IPS DF 4.7 (cell line): ENCODE data around the gene CYP2C19.
"Not testable (repeated sequence)": the region's sequence is repeated elsewhere in the genome, so short reads cannot be mapped to it uniquely, and the experiment has no call there.

Experiments used
- DNase-seq: peaks from one replicate; pipeline ENCODE4 v3.0.0-alpha.2; 2013; ENCODE audit warnings: low spot score; ENCODE audit errors: extremely low read depth

The CYP2C19 gene

DNA sequence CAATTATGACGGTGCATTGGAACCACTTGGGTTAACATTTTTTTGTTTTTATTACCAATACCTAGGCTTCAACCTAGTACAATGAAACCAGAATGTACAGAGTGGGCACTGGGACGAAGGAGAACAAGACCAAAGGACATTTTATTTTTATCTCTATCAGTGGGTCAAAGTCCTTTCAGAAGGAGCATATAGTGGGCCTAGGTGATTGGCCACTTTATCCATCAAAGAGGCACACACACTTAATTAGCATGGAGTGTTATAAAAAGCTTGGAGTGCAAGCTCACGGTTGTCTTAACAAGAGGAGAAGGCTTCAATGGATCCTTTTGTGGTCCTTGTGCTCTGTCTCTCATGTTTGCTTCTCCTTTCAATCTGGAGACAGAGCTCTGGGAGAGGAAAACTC, at the start of gene CYP2C19:
Gene CYP2C19 (plus strand): TSS at position 289 of the 400 bp plus-strand sequence. CDS start 25 bp downstream, at position 314.
- no peak for DNase-seq

DNA sequence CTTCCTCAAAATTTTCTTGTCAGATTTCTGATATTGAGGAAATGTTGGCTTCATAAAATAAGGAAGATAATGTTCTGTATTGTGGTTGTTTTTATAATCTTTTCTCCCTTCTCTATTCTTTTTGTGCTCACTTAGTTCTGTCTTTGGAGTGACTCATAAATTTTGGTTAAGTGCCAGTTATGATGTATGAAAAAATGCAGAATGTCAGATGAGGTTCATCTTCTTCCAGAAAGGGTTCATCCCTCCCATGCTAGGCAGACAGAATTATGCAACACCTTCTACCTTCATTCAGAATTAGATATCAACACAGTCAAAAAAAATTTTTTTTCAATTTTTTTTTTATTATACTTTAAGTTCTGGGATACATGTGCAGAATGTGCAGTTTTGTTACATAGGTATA, 36.6 kb upstream of the CYP2C19 start:
- DNase-seq: no peak

DNA sequence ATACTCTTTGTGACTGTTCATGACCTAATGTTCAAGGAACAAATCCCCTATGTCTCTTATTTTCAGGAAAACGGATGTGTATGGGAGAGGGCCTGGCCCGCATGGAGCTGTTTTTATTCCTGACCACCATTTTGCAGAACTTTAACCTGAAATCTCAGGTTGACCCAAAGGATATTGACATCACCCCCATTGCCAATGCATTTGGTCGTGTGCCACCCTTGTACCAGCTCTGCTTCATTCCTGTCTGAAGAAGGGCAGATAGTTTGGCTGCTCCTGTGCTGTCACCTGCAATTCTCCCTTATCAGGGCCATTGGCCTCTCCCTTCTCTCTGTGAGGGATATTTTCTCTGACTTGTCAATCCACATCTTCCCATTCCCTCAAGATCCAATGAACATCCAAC, 27.3 kb upstream of the CYP2C19 start:
- no peak for DNase-seq

DNA sequence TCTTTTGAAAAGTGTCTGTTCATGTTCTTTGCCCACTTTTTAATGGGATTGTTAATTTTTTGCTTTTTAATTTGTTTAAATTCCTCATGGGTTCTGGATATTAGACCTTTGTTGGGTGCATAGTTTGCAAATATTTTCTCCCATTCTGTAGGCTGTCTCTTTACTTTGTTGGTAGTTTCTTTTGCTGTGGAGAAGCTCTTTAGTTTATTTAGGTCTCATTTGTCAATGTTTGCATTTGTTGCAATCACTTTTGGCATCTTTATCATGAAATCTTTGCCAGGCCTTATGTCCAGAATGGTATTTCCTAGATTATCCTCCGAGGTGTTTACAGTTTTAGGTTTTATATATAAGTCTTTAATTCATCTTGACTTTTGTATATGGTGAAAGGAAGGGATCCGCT, 23.9 kb upstream of the CYP2C19 start:
- DNase-seq: no peak

DNA sequence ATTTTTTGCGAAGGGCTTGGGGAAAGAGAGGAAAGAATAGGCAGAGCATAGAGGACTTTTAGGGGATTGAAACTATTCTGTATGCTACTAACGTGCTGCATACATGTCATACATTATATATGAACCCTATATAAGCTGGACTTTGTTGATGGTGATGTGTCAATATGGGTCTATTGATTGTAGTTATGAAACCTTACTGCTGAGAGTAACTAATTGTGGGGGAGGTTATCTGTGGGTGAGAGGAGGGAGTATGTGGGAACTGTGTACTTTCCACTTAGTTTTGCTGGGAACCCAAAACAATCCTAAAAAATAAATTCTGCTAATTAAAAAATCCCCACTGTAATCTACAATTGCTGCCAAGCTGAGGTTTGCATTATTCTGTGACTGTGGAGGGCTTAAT, 15.3 kb upstream of the CYP2C19 start:
- DNase-seq: no peak

DNA sequence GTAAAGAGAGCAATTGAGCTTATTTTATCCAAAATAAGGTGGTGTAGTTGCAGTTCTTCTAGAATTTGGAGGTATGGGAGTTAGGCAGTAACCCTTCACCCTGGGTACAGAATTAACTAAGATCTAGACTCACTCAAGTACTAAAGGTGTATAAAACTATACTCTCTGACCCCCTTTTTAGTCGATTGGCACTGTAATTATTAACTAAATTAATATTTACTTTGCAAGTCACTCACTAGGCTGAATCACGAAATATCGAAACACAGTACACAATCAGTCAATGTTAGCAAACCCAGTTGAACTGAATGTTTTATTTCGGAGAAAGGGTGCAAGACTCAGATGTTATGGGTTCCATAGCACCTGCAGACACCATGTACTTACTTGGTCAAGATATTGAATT, 14.6 kb upstream of the CYP2C19 start:
- DNase-seq: no peak

DNA sequence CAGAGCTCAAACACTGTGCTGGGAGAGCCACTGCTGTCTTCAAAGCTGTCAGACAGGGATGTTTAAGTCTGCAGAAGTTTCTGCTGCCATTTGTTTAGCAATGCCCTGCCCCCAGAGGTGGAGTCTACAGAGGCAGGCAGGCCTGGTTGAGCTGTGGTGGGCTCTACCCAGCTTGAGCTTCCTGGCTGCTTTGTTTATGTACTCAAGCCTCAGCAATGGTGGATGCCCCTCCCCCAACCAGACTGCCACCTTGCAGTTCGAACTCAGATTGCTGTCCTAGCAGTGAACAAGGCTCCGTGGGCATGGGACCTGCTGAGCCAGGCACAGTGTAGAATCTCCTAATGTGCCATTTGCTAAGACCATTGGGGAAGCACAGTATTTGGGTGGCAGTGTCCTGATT, 4.6 kb upstream of the CYP2C19 start:
- peak; percentile 14 for DNase-seq

DNA sequence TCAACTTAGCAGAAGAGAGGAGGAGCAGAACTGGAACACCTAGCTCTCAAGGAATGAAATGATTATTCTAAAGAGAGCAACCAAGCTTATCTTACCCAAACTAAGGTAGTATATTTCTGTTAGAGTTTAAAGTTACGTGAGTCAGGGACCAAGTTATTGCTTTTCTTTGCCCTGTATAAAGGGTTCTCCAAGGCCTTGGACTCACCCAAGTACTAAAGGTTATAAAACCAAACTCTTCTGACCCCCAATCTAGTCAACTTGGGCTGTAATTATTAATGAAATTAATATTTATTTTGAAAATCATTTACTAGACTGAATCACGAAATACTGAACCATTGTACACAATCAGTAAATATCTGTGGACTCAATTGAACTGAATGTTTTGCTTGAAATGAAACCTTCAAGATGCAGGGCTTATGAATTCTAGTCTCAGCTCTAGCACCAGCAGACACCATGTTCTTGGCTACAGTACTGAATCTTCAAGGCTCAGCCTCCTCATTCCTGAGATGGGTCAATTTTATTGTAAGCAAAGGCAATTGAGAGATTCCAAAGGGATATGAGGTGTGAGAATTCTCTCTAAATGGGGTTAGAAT, 1.8 kb upstream of the CYP2C19 start:
- no peak for DNase-seq

DNA sequence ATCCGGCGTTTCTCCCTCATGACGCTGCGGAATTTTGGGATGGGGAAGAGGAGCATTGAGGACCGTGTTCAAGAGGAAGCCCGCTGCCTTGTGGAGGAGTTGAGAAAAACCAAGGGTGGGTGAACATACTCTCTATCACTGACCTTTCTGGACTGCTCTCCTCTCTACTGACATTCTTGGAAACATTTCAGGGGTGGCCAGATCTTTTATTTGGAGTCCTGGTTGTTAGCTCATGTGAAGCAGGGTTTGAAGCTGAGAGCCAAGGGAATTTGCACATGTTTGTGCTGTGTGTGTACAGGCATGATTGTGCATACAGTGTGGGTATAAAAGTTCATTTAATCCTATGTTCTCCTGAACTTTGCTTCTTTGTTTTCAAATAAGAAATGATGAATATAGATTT, 12.9 kb downstream of the CYP2C19 start:
- DNase-seq: not testable (repeated sequence)

DNA sequence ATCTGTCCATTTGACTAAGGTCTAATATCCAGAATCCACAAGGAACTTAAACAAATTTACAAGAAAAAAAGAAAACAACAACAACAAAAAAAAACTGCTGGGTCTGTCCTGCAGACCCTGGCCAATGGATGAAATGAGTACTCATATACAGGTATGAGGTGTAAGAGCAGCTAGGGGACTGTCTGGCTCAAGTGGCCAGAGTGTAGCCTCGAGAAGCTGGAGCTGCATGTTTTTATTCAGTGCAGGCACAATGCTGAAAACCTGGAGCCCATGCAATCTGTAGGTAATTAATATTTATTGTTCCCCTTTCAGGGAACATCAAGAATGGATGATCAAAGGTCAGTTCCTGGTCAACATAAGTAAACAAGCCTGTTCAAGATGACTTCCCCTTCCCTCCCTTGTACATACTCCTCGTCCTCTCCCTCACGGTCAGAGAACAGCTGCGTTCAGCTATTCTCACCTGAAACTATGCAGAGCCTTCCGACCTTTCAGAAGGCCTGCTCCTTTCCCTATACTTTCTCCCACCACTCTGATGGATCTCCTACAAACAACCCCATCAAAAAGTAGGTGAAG, 15.5 kb downstream of the CYP2C19 start:
- DNase-seq: no peak

DNA sequence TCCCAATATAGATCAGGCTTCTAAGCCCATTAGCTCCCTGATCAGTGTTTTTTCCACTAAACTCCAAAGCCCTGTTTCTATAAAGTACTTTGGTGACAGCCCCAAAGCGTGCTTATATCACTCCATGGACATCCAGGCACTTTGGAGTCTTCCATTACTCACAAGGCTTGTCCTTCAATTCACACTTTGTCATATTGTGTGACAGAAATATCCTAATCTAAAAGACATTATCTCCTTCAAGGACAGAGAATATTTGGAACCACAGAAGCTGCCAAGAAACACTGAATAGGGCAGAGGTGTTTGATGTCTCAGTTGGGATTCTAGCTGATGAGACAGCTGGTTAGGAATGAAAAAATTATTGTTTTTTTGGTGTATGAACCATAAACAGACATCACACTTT, 18.4 kb downstream of the CYP2C19 start:
- no peak for DNase-seq

DNA sequence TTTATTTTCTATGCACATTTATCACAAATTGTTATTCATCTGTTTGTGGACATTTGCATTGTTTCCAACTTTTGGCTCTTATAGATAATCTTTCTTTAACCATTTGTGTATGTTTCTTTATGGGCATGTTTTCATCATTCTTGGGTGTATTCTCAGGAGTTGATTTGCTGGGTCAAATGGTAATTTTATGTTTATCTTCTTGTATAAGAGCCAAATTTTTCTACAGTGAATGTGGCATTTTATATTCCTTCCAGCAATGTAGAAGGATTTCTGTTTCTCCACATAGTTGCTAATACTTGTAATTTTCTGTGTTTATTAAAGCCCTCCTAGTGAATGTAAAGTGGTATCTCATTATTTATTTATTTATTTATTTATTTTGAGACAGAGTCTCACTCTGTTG, 21.8 kb downstream of the CYP2C19 start:
- no peak for DNase-seq

DNA sequence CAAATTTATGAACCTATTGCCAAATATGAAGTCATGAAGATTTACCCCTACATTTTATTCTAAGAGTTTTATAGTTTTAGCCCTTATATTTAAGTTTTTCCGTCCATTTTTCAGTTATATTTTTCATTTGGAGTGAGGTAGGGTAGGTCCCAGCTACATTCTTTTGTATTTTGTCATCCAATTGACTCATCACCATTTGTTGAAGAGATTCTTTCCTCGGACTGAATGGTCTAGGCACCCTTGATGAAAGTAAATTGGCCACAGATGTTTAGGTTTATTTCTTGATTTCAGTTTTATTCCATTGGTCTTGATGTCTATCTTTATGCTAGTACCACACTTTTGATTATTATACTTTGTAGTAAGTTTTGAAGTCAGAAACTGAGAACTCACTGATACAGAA, 22.7 kb downstream of the CYP2C19 start:
- no peak for DNase-seq

DNA sequence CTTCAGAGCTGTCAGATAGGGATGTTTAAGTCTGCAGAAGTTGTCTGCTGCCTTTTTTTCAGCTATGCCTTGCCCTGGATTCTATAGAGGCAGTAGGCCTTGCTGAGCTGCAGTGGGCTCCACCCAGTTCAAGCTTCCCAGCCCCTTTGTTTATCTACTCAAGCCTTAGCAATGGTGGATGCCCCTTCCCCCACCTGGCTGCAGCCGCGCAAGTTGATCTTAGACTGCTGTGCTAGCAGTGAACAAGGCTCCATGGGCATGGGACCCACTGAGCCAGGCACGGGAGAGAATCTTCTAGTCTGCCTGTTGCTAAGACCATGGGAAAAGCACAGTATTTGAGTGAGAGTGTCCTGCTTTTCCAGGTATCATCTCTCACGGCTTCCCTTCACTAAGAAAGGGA, 38.1 kb downstream of the CYP2C19 start:
- DNase-seq: not testable (repeated sequence)

DNA sequence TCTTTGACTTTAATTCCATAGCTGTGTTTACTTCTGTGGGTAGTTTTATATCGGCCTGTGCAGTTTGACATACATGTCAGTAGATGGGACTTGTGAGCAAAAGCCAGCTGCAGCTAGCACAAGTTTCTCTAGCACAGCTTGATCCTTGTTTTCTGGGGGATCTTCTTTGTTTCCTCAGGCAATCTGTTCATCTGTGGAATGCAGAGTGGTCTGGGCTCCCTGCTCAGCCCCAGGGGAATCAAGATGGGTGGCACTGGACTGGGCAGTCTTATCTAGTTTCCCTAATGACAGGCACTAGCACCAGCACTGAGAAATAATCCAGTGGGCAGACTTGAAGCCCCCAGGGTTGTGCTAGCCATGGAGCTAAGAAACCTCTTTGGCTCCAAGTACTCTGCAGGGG, 40.8 kb downstream of the CYP2C19 start:
- no peak for DNase-seq

DNA sequence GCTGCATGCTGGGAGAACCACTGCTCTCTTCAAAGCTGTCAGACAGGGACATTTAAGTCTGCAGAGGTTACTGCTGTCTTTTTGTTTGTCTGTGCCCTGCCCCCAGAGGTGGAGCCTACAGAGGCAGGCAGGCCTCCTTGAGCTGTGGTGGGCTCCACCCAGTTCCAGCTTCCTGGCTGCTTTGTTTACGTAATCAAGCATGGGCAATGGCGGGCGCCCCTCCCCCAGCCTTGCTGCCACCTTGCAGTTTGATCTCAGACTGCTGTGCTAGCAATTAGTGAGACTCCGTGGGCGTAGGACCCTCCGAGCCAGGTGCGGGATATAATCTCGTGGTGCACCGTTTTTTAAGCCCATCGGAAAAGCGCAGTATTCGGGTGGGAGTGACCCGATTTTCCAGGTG, 67.5 kb downstream of the CYP2C19 start:
- DNase-seq: not testable (repeated sequence)

DNA sequence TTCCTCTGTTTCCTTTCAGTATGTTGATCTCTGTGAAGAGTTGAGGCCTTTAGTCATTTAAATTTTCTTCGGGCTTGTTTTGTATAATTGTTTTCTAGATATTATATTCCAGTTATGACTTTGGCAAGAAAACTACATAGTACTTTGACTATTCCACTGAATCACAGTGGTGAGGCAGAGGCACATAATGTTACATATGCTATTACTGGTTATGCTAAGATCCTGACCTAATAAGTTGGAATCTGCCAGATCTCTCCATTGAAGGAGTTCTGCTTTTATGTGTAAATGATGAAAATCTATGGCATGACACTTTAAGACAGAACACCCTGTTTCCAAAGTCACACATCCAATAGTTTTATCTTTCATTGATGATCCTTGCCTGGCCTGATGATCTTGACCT, 83.7 kb downstream of the CYP2C19 start:
- DNase-seq: no peak

DNA sequence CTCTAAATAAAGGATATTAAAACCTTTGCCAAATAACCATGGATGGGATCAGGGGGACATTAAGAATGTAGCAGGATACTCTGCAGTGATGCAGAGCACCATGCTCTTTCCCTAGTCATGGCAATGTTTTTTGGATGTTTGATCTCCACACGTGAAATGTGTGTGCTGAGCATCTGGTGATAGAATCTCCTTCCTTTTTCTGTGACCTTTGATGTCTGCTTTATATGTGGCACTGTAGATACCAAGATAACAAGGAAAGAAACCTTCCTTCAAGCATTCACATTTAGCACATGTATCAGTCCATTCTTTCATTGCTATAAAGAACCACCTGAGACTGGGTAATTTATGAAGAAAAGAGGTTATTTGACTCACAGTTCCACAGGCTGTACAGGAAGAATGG, 88.3 kb downstream of the CYP2C19 start:
- no peak for DNase-seq

DNA sequence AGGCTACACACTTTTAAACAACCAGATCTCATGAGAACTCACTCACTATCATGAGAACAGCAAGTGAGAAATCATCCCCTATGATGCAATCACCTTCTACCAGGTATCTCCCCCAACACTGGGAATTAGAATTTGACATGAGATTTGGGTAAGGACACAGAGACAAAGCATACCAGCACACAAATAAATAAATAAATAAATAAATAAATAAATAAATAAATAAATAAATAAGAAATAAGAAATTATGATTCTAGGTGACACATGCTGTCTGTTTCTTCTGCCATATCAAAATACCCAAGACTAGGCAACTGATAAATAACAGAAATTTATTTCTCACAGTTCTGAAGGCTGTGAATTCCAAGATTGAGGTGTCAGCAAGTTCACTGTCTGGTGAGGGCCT, 88.8 kb downstream of the CYP2C19 start:
- no peak for DNase-seq

DNA sequence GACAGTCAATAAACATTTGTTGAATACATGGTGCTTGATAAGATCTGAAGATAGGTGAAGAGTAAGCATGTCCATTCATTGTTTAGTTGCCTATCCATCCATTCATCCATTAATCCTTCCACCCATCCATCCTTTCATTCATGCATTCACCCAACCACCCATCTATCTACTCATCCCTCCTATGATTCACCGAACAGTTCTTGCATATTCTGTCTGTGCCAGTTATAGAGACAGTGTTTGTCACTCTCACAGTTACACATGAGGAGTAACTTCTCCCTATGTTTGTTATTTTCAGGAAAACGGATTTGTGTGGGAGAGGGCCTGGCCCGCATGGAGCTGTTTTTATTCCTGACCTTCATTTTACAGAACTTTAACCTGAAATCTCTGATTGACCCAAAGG, 90.0 kb downstream of the CYP2C19 start:
- no peak for DNase-seq

DNA sequence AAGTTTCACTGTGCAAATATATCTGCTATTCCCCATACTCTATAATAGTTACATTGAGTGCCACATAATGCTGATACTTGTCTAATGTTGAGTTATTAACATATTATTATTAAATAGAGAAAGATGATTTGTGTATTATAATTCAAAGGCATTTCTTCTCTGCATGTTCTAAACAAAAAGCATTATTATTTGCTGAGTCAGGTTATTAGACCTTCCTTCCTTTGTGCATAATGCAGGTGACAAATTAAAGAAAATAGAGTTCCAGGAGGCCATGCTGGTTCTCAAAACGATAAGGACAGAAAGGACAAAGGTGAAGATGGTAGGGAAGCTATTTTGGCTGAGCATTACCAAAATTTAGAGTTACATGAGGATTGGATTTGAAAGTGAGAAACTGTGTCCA, 90.6 kb downstream of the CYP2C19 start:
- DNase-seq: no peak

DNA sequence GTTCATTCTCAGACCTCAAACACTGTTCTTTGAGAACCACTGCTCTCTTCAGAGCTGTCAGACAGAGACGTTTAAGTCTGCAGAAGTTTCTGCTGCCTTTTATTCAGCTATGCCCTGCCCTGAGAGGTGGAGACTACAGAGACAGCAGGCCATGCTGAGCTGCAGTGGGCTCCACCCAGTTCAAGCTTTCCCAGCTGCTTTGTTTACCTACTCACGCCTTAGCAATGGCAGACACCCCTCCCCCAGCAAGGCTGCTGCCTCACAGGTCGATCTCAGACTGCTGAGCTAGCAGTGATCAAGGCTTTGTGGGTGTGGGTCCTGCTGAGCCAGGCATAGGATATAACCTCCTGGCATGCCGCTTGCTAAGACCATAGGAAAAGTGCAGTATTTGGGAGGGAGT, 95.5 kb downstream of the CYP2C19 start:
- no peak for DNase-seq

DNA sequence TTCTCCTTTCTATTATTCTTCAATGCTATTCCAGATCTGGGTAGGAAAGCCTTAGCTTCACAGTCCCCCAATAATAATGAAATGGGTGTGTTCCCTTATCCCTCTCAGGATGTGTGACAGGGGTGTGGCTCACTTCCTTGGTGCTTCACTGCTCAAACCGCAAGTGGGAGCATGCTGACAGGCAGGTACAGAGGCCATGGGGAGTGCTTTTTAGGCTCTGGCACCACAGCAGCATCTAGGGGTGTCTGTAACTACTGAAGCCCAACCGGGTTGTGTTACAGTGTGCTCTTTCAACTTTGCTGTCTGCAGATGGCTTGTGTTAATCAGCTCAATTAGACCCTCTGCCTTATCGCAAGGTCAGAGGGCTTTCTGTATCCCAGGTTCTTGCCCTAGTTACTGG, 96.6 kb downstream of the CYP2C19 start:
- DNase-seq: no peak

DNA sequence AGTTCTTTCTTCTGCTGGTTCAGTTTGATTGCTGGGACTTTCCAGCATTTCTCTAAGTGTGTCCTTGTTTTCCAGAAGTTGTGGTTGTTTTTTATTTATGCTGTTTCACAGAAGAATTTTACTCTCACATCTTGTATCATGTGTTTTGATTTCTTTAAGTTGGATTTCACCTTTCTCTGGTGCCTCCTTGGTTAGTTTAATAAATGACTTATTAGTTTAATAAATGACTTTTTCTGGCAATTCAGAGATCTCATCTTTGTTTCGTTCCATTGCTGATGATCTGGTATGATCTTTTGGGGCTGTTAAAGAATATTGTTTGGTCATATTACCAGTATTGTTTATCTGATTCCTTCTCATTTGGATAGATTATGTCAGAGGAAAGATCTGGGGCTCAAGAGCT, 116.2 kb downstream of the CYP2C19 start:
- DNase-seq: no peak
